ENCODE results near the gene KRTAP10-11.
"Not testable (repeated sequence)": the region's sequence is repeated elsewhere in the genome, so short reads cannot be mapped to it uniquely, and the experiment has no call there.

The KRTAP10-11 gene

GRCh38 chr21:44667612-44668011 is 21.4 kb downstream of the KRTAP10-11 start:
- DNase-seq: no peak

- DNase-seq: no peak
Measured at GRCh38 chr21:44670642-44671432, 24.6 kb downstream of the KRTAP10-11 start.

- DNase-seq: no peak
Measured at GRCh38 chr21:44671911-44672310, 25.7 kb downstream of the KRTAP10-11 start.

DNA sequence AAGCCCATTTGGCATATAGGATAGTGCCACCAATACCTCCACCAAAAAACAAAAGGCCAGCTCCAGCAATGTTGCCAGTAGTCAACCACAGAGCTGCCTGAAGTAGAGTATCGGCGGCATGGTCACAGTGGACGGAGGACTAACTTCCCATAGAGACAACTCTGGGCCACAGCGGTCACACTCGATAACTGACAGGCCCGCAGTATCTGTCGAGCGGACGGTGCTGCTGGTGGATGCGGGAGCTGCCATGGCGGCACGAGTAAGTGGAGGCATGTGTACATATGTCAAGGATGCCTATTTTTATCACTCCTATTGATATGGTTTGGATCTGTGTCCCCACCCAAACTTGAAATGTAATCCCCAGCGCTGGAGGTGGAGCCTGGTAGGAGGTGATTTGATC is 31.7 kb downstream of the KRTAP10-11 start:
- no peak for DNase-seq

GRCh38 chr21:44681152-44681551 is 34.9 kb downstream of the KRTAP10-11 start:
- no peak for DNase-seq

- DNase-seq: no peak
Measured at GRCh38 chr21:44681861-44682579, 35.8 kb downstream of the KRTAP10-11 start, which contains the start of gene KRTAP12-1. Gene KRTAP12-1 (minus strand): TSS chr21:44682163. CDS start chr21:44682123, 40 bp downstream.

DNA sequence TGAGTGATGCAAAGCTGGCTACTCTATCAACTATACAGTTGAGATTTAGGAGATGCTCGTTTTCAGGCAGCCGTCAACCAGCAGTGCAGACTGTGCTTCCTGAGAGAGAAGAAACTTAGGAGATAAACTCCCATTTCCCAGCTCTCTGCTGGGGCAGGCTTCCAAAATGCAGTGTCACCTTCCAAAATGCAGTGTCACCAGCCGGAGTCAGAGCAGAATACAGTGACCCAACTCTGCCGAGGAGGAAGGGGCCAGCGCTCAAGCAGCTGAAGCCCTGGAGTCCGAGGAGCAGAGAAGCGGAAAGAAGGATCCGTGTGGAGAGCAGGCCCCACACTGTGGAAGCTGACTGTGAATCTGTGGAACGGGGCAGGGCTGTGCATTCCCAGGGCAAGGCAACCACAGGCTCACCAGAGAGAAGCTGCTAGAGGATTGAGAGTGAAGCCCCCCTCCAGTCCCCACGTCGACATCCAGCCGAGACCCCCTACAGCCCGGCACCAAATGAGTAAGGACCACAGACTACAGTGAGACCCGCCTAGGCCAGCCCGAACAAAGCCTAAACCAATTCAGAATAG is 36.5 kb downstream of the KRTAP10-11 start:
- DNase-seq: no peak

DNA sequence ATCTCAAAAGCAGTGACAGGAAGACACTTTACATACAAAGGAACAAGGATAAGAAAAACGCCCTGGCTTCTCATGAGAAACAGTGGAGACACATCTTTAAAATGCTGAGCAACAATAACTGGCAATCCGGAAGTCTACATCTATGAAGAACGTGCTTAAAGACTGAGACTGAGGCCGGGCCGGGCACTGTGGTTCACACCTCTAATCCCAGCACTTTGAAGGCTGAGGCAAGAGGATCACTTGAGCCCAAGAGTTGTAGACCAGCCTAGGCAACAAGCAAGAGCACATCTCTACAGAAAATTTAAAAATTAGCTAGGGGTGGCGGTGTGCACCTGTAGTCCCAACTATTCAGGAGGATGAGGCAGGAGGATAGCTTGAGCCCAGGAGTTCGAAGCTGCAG is 37.9 kb downstream of the KRTAP10-11 start:
- DNase-seq: no peak

DNA sequence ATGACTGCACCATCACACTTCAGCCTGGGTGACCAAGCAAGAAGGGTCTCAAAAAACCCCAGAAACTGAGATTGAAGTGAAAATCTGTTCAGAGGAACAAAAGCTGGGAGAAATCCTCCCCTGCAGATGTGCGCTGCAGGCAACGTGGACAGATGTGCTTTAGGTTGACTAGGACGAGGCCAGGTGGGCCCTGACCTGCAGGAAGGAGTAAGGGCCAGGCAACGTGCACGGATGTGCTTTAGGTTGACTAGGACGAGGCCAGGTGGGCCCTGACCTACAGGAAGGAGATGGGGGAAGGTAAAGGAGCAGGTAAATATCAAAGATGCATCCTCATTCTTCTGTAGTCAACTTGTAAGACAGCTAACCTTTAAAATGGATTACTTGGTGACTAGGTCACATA is 38.3 kb downstream of the KRTAP10-11 start:
- DNase-seq: no peak

- DNase-seq: not testable (repeated sequence)
Measured at GRCh38 chr21:44685050-44685449, 38.8 kb downstream of the KRTAP10-11 start.

- DNase-seq: no peak
Measured at GRCh38 chr21:44686000-44686781, 40.0 kb downstream of the KRTAP10-11 start.

GRCh38 chr21:44686843-44687561 is 40.8 kb downstream of the KRTAP10-11 start:
- no peak for DNase-seq

GRCh38 chr21:44687671-44688070 is 41.5 kb downstream of the KRTAP10-11 start:
- no peak for DNase-seq

DNA sequence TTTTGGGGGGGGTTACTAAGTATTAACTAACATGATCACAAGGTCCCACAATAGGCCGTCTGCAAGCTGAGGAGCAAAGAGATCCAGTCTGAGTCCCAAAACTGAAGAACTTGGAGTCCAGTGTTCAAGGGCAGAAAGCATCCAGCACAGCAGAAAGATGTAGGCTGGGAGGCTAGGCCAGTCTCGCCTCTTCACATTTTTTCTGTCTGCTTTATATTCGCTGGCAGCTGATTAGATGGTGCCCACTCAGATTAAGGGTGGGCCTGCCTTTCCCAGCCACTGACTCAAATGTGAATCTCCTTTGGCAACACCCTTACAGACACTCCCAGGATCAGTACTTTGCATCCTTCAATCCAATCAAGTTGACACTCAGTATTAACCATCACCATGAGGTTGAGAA is 43.5 kb downstream of the KRTAP10-11 start:
- not testable (repeated sequence) for DNase-seq

DNA sequence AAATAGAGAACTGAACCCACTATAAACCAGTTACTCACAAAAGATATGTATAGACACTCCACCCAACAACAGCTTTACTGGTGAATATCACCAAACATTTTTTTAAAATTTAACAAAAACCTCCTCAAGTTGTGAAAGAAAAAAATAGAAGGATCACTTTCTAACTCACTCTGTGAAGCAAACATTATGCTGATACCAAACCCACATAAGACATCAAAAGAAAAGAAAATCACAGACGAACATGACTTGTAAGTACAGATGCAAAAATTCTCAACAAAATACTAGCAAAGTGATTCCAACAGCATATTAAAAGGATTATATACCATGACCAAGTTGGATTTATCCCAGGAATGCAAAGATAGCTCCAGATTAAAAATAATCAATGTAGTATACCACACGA is 45.5 kb downstream of the KRTAP10-11 start:
- no peak for DNase-seq

GRCh38 chr21:44692798-44693512 is 46.7 kb downstream of the KRTAP10-11 start:
- no peak for DNase-seq

- DNase-seq: no peak
Measured at GRCh38 chr21:44694776-44695175, 48.6 kb downstream of the KRTAP10-11 start.

- DNase-seq: no peak
Measured at GRCh38 chr21:44695184-44695583, 49.0 kb downstream of the KRTAP10-11 start.

GRCh38 chr21:44695641-44696040 is 49.4 kb downstream of the KRTAP10-11 start:
- DNase-seq: no peak

DNA sequence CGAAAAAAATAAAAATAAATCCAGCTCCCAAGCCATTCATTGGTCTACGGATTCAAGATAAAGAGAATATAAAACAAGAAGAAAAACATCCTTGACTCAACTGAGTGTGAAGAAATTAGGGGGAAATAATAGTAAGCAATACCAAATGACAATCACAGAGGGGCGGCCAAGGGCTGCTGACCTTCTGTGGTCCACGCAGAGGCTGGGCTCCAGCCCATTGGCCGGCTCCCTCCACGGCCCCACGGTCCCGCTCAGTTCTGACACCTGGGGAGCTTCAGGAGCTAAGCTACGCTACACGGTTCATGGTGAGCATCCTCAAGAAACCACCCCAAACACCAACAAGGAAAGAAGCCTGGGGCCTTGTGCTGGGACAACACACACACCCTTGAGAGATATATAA is 50.4 kb downstream of the KRTAP10-11 start:
- DNase-seq: no peak

All from Kasumi-1 (cell line).